ENCODE data around the gene CNOT2. TPM values are rescaled to one million over a fixed set of nuclear protein-coding genes. Genes with fewer than 3 reads are reported as not detected.

Gene CNOT2
- total RNA-seq, 2 donors from 2014 or later = 54.5 to 55.5 TPM

GRCh38 chr12:70366581-70367257 is 123.5 kb downstream of the CNOT2 start:
- peak overlapping the region; percentile 50 to 66 for H3K27ac ChIP-seq
- peak overlapping the region; percentile 73 to 86 for H3K4me3 ChIP-seq
- TF ChIP-seq CTCF (IDR thresholded peaks at IDR 0.05) = no peak
- DNase-seq (ENCODE audit: low spot score) = no peak
- no peaks in the 10 kb centered on the region for H3K27me3 ChIP-seq
- no peaks in the 10 kb centered on the region for H3K36me3 ChIP-seq
- no peaks in the 10 kb centered on the region for H3K9me3 ChIP-seq
- peaks cover 0 to 9% of the 10 kb centered on the region in 2 donors for H3K4me1 ChIP-seq

GRCh38 chr12:70367258-70368141 is 124.3 kb downstream of the CNOT2 start:
- peaks cover 0 to 9% of the 10 kb centered on the region in 2 donors for H3K4me1 ChIP-seq
- H3K9me3 ChIP-seq = no peaks in the 10 kb centered on the region
- peak overlapping the region; percentile 73 to 86 for H3K4me3 ChIP-seq
- peak overlapping the region; percentile 50 to 66 for H3K27ac ChIP-seq
- no peaks in the 10 kb centered on the region for H3K27me3 ChIP-seq
- H3K36me3 ChIP-seq = no peaks in the 10 kb centered on the region
- no peak for DNase-seq (ENCODE audit: low spot score)
- no peak for TF ChIP-seq CTCF (IDR thresholded peaks at IDR 0.05)

- Histone ChIP-seq H3K4me3 (no peak overlapping the region), H3K36me3 (no peaks in the 10 kb centered on the region), H3K4me1 (no peaks in the 10 kb centered on the region), H3K27me3 (no peaks in the 10 kb centered on the region), H3K27ac (no peak overlapping the region), H3K9me3 (no peaks in the 10 kb centered on the region)
- no peak for TF ChIP-seq CTCF (IDR thresholded peaks at IDR 0.05)
- DNase-seq (ENCODE audit: low spot score) = no peak
Observed at GRCh38 chr12:70372881-70373280, 129.6 kb downstream of the CNOT2 start.

- H3K27ac ChIP-seq = no peak overlapping the region
- TF ChIP-seq CTCF (IDR thresholded peaks at IDR 0.05) = no peak
- H3K27me3 ChIP-seq = no peaks in the 10 kb centered on the region
- no peak overlapping the region for H3K4me3 ChIP-seq
- H3K36me3 ChIP-seq = no peaks in the 10 kb centered on the region
- H3K9me3 ChIP-seq = peaks cover 0 to 18% of the 10 kb centered on the region in 2 donors
- no peaks in the 10 kb centered on the region for H3K4me1 ChIP-seq
- DNase-seq (ENCODE audit: low spot score) = no peak
Observed at GRCh38 chr12:70379846-70380245, 136.6 kb downstream of the CNOT2 start.

- no peaks in the 10 kb centered on the region for H3K4me1 ChIP-seq
- no peaks in the 10 kb centered on the region for H3K27me3 ChIP-seq
- H3K27ac ChIP-seq = no peak overlapping the region
- H3K36me3 ChIP-seq = no peaks in the 10 kb centered on the region
- DNase-seq (ENCODE audit: low spot score) = no peak
- peaks cover 0 to 13% of the 10 kb centered on the region in 2 donors for H3K9me3 ChIP-seq
- no peak overlapping the region for H3K4me3 ChIP-seq
- no peak for TF ChIP-seq CTCF (IDR thresholded peaks at IDR 0.05)
Observed at GRCh38 chr12:70383484-70383883, 140.3 kb downstream of the CNOT2 start.

Data from right atrium auricular region (tissue), 2 donors.